Panc1 (cell line): ENCODE measurements around the gene MSRB2. TPM values are rescaled to one million over a fixed set of nuclear protein-coding genes. Genes with fewer than 3 reads are reported as not detected.

Source experiments
- ATAC-seq: fragments of 200-7000 bp; cut with Tn5 transposase; 2 replicates; pipeline ENCODE4 v1.9.1; 2020; ENCODE audit warnings: mild to moderate bottlenecking, moderate library complexity
- BruUV-seq: library from RNA; stranded (reverse); fragments of 400-500 nt; replicated peaks from 2 replicates; lab custom pipeline; 2021; lab: Mats Ljungman, UMichigan
- CTCF ChIA-PET: fragments of 300-600 bp; sonication (Branson Sonifier 250); formaldehyde crosslinking; loops from one replicate; lab custom pipeline; 2022; ENCODE audit warnings: antibody characterized with exemption; lab: Charles Lee
- POLR2A ChIA-PET: fragments of 300-600 bp; sonication (Branson Sonifier 250); formaldehyde crosslinking; loops from one replicate; lab custom pipeline; 2022; ENCODE audit warnings: antibody characterized with exemption; lab: Charles Lee
- DNase-seq: peaks from one replicate; pipeline ENCODE4 v3.0.0-alpha.2; 2010; ENCODE audit warnings: low read depth, low spot score
- H3K27ac ChIP-seq: 2 replicates; pipeline ENCODE4 v1.5.1; 2011; ENCODE audit warnings: mild to moderate bottlenecking, low read length, inconsistent platforms
- H3K27me3 ChIP-seq: fragments of 200-500 bp; sonication (Bioruptor generic); 2 replicates; pipeline ENCODE4 v1.6.0; 2014; ENCODE audit warnings: low read length, inconsistent platforms; ENCODE audit not compliant: control insufficient read depth, insufficient read depth
- H3K36me3 ChIP-seq: fragments of 200-500 bp; sonication (Bioruptor generic); 2 replicates; pipeline ENCODE4 v1.5.1; 2014; ENCODE audit warnings: inconsistent platforms, mild to moderate bottlenecking, low read length, moderate library complexity; ENCODE audit not compliant: control insufficient read depth, insufficient read depth
- H3K4me1 ChIP-seq: 2 replicates; pipeline ENCODE4 v1.5.1; 2011; ENCODE audit warnings: inconsistent platforms, mild to moderate bottlenecking, low read length, moderate library complexity; ENCODE audit not compliant: control insufficient read depth, insufficient read depth
- H3K4me3 ChIP-seq, 2 experiments: 2 replicates each; pipeline ENCODE4 v1.5.1; 2011 to 2012; ENCODE audit warnings: low read depth in 2 of 2, low read length in 2 of 2, mild to moderate bottlenecking in 2 of 2, inconsistent platforms in 1 of 2, moderate library complexity in 1 of 2
- H3K9me3 ChIP-seq: fragments of 200-500 bp; sonication (Bioruptor generic); 2 replicates; pipeline ENCODE4 v1.5.1; 2014; ENCODE audit warnings: low read depth, mild to moderate bottlenecking, inconsistent platforms, low read length, moderate library complexity; ENCODE audit not compliant: control insufficient read depth, insufficient read depth
- CTCF ChIP-seq: fragments of 450-650 bp; IDR thresholded peaks from 2 replicates; pipeline ENCODE4 v1.5.1; 2017; ENCODE audit warnings: mild to moderate bottlenecking
- POLR2AphosphoS5 ChIP-seq: IDR thresholded peaks from 2 replicates; pipeline ENCODE4 v1.6.1; 2012; ENCODE audit warnings: mild to moderate bottlenecking, low read depth, low read length, moderate library complexity
- REST ChIP-seq, 2 experiments: IDR thresholded peaks; 2 replicates each; pipeline ENCODE4 v1.6.1; 2011 to 2012; ENCODE audit warnings: low read depth in 2 of 2, control low read depth in 1 of 2, low read length in 1 of 2, mild to moderate bottlenecking in 1 of 2, moderate library complexity in 1 of 2; ENCODE audit not compliant: insufficient read depth in 1 of 2
- SIN3A ChIP-seq: IDR thresholded peaks from 2 replicates; pipeline ENCODE4 v1.6.1; 2012; ENCODE audit warnings: low read depth, mild to moderate bottlenecking, low read length, moderate library complexity, borderline replicate concordance; ENCODE audit not compliant: insufficient read depth
- TCF7L2 ChIP-seq: IDR thresholded peaks from 2 replicates; pipeline ENCODE4 v1.6.1; 2011; ENCODE audit warnings: mild to moderate bottlenecking, low read depth, low read length, inconsistent platforms
- in situ Hi-C: cut with HindIII; loops from 2 replicates; pipeline ENCODE4 v1.10.0; 2016; ENCODE audit warnings: low sequenced_read_pairs, low pct_unique_long_range_greater_than_20kb
- intact Hi-C: fragments of 100-400 bp; cut with micrococcal nuclease; formaldehyde crosslinking; loops from one replicate; pipeline ENCODE4 v1.10.0; 2022; ENCODE audit not compliant: unreplicated experiment
- total RNA-seq: library from RNA; stranded (reverse); gene quantifications from one replicate; pipeline ENCODE4 v1.2.1, GENCODE V29; 2021; ENCODE audit not compliant: unreplicated experiment

The MSRB2 gene
- total RNA-seq, 1 experiment from 2014 or later: 10.7 TPM

GRCh38 chr10:23155169-23155568 is 59.8 kb downstream of the MSRB2 start:
- no peaks in the 10 kb centered on the region for H3K27me3 ChIP-seq
- TF ChIP-seq SIN3A: no peak
- TF ChIP-seq POLR2AphosphoS5: no peak
- no peak for TF ChIP-seq TCF7L2
- no peak for TF ChIP-seq REST (IDR thresholded peaks at IDR 0.05; ENCODE audit: insufficient read depth in 1 of 2, low read depth in 2 of 2, low read length in 1 of 2)
- no peak for TF ChIP-seq CTCF
- DNase-seq (no peak), ATAC-seq (no peak)
- H3K9me3 ChIP-seq: no peaks in the 10 kb centered on the region
- H3K27ac ChIP-seq: no peak overlapping the region
- in situ Hi-C loops (no loop called here), intact Hi-C loops (loop anchor here (10.0 kb wide), 1 partner anchor 550 kb away; no protein-coding TSS in a partner anchor)
- H3K4me1 ChIP-seq: 0 out of 2 replicates have a peak, but pooled peaks cover 3% of the 10 kb centered on the region
- BruUV-seq: no TSS peak
- POLR2A ChIA-PET: interaction anchor here (0.7 kb wide), 1 partner anchor 208 kb away, joined by 3 read pairs; no protein-coding TSS in a partner anchor
- no peaks in the 10 kb centered on the region for H3K36me3 ChIP-seq
- H3K4me3 ChIP-seq: no peak overlapping the region
- CTCF ChIA-PET: no interaction called here

- H3K27me3 ChIP-seq: no peaks in the 10 kb centered on the region
- no peak overlapping the region for H3K27ac ChIP-seq
- intact Hi-C loops (loop anchor here (10.0 kb wide), 1 partner anchor 548 kb away; no protein-coding TSS in a partner anchor), in situ Hi-C loops (no loop called here)
- no peaks in the 10 kb centered on the region for H3K9me3 ChIP-seq
- POLR2A ChIA-PET: no interaction called here
- no TSS peak for BruUV-seq
- DNase-seq (no peak), ATAC-seq (no peak)
- CTCF ChIA-PET: interaction anchor here (0.8 kb wide), 1 partner anchor 30 kb away, joined by 4 read pairs; no protein-coding TSS in a partner anchor
- TF ChIP-seq POLR2AphosphoS5: no peak
- TF ChIP-seq CTCF: no peak
- TF ChIP-seq TCF7L2: no peak
- TF ChIP-seq REST (IDR thresholded peaks at IDR 0.05; ENCODE audit: insufficient read depth in 1 of 2, low read depth in 2 of 2, low read length in 1 of 2): no peak
- TF ChIP-seq SIN3A: no peak
- H3K4me1 ChIP-seq: 0 out of 2 replicates have a peak, but pooled peaks cover 3% of the 10 kb centered on the region
- no peak overlapping the region for H3K4me3 ChIP-seq
- H3K36me3 ChIP-seq: no peaks in the 10 kb centered on the region
Measured at GRCh38 chr10:23156447-23157150, 61.2 kb downstream of the MSRB2 start.
